Medulla oblongata (tissue), 1 donor: Measurements from ENCODE around the gene PRDX2.
"Not testable (repeated sequence)": the region's sequence is repeated elsewhere in the genome, so short reads cannot be mapped to it uniquely, and the experiment has no call there.

ENCODE experiments used
- DNase-seq: peaks from one replicate; pipeline ENCODE4 v3.0.0-alpha.2; 2015; ENCODE audit errors: extremely low spot score

PRDX2 gene

GRCh38 chr19:12825254-12826131 is 23.9 kb upstream of the PRDX2 start:
- no peak for DNase-seq

- DNase-seq: no peak
Observed at GRCh38 chr19:12821761-12822160, 20.2 kb upstream of the PRDX2 start.

GRCh38 chr19:12817810-12818209 is 16.2 kb upstream of the PRDX2 start:
- not testable (repeated sequence) for DNase-seq

GRCh38 chr19:12817188-12817587 is 15.6 kb upstream of the PRDX2 start:
- not testable (repeated sequence) for DNase-seq

GRCh38 chr19:12815088-12815487 is 13.5 kb upstream of the PRDX2 start:
- DNase-seq: no peak

GRCh38 chr19:12806242-12807081 is 4.9 kb upstream of the PRDX2 start, which contains the start of gene RNASEH2A:
Gene RNASEH2A (plus strand): TSS chr19:12806584. CDS start chr19:12806674, 90 bp downstream.
- peak; percentile 90 for DNase-seq

GRCh38 chr19:12804051-12804450 is 2.5 kb upstream of the PRDX2 start:
- DNase-seq: no peak

GRCh38 chr19:12802267-12803106 is 887 bp upstream of the PRDX2 start:
- no peak for DNase-seq

GRCh38 chr19:12800923-12801465 is 606 bp downstream of the PRDX2 start:
- DNase-seq: no peak

GRCh38 chr19:12800466-12800770 is 1.2 kb downstream of the PRDX2 start:
- DNase-seq: no peak

GRCh38 chr19:12799742-12800465 is 1.7 kb downstream of the PRDX2 start:
- no peak for DNase-seq

- DNase-seq: not testable (repeated sequence)
Observed at GRCh38 chr19:12797607-12798006, 4.0 kb downstream of the PRDX2 start.

GRCh38 chr19:12797141-12797587 is 4.4 kb downstream of the PRDX2 start:
- no peak for DNase-seq

- peak; percentile 92 for DNase-seq
Observed at GRCh38 chr19:12796146-12797071, 5.2 kb downstream of the PRDX2 start.

GRCh38 chr19:12794971-12795381 is 6.6 kb downstream of the PRDX2 start:
- DNase-seq: no peak

- no peak for DNase-seq
Observed at GRCh38 chr19:12794196-12794941, 7.2 kb downstream of the PRDX2 start.

GRCh38 chr19:12793290-12794195 is 8.1 kb downstream of the PRDX2 start:
- peak; percentile 97 for DNase-seq

- DNase-seq: no peak
Observed at GRCh38 chr19:12792853-12793289, 8.7 kb downstream of the PRDX2 start.
